ENCODE results near the gene TNK2. TPM values are rescaled to one million over a fixed set of nuclear protein-coding genes. Genes with fewer than 3 reads are reported as not detected.
"Not testable (repeated sequence)": the region's sequence is repeated elsewhere in the genome, so short reads cannot be mapped to it uniquely, and the experiment has no call there.

TNK2 gene
- 17.4 TPM for total RNA-seq

DNA sequence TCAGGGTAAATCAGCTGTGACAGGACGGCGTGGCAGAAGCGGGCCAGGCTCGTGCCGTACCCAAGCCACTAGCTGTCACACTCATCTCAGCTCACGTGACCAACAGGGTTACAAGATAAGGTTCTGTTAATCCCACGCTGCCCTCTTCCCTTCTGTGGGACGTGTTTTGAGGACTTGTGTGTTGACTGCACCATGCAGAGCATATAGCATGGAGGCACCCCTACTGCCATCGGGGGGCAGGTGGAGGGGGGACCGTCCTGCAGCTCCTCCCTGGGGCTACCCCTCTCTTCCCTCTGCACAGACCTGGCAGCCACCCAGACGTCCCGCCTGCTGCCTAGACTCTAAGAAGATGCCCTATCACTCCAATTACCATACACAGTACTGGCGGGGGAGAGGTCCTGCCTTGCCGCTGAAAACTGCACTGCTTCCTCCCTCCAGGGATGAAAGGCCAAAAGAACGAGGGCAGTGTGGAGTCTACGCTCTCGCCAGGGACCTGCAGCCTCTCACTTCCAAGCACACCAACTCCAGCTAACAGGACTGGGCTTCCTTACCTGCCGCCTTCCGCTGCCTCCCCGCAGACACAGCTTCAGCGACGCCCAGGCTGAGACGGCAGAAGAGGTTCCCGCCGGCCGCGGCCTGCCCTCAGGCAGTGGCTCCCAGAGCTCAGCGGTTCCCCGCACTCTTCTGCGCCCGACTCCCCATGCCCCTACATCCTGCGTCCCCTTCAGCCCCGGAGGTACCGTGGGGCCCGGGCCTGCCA lies at the start of gene TNK2:
Gene TNK2 (minus strand): TSS at position 618 of the 760 bp plus-strand sequence. CDS start 19,963 bp downstream, outside the sequence.
- no peak for DNase-seq

DNA sequence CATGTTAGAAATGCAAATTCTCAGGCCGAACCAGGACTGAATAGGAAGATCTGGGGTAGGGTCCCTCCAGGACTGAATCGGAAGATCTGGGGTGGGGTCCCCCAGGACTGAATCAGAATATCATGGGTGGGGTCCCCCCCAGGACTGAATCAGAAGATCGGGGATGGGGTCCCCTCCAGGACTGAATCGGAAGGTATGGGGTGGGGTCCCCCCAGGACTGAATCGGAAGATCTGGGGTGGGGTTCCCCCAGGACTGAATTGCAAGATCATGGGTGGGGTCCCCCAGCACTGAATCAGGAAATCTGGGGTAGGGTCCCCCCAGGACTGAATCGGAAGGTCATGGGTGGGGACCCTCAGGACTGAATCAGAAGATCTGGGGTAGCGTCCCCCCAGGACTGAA lies 48.2 kb upstream of the TNK2 start:
- DNase-seq: no peak

DNA sequence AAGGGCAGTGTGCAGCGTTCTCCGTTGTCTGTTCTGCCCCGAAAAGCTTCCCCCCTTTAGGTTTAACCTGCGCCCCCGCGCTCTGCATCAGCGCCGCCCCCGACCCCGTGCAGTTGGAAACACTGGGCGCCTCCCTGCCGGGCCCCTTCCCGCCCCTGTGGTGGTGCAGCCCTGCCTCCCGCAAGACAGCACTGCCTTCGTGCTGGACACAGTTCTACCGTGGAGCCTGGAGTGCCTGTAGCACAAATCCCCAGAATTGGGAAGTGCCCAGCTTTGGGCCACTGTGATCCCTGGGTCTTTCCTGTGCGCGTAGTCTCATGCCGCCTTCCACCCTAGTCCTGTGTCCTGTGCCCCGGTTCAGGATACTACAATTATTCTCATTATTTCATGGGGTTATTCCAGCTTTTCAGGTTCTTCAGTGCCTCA lies 47.1 kb upstream of the TNK2 start:
- not testable (repeated sequence) for DNase-seq

DNA sequence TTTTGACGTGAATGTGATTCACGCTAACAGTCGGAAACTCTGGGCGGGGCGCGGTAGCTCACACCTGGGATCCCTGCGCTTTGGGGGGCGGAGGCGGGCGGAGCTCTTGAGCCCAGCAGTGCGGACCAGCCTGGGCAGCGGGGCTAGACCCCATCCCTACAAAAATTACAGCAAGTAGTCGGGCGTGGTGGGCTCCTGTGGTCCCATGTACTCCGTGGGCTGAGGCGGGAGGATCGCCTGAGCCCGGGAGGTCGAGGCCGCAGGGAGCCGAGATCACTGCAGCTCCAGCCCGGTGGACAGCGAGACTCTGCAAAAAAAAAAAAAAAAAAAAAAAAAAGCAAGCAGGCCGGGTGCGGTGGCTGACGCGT lies 46.4 kb upstream of the TNK2 start:
- DNase-seq: not testable (repeated sequence)

DNA sequence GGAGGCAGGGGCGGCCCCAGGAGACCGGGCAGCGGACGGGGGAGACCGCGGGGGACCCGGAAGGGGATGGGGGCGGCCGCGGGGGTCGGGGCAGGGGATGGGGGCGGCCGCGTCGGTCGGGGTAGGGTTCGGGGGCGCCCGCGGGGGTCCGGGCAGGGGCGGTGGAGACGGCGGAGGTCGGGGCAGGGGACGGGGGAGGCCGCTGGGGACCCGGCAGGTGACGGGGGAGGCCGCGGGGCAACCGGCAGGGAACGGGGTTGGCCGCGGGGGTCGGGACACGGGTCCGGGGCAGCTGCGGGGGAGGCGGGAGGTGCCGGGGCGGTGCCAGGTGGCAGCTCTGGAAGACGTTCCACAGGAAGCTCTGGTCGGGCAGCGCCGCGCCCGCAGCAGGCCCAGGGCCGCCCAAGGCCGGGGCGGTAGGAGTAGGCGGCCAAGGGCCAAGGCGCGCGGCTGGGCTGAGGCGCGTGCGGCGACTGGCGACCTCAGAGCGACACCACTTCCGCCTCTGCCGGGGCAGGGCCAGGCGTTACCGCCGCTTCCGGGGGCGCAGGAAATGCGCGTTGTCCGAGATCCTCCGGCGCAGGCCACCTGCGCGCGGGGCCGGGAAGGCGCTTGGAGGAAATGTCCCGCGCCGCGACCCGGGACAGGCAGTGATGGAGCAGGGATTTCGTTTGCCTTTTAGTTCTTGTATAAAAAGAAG lies 45.9 kb upstream of the TNK2 start:
- DNase-seq: not testable (repeated sequence)

DNA sequence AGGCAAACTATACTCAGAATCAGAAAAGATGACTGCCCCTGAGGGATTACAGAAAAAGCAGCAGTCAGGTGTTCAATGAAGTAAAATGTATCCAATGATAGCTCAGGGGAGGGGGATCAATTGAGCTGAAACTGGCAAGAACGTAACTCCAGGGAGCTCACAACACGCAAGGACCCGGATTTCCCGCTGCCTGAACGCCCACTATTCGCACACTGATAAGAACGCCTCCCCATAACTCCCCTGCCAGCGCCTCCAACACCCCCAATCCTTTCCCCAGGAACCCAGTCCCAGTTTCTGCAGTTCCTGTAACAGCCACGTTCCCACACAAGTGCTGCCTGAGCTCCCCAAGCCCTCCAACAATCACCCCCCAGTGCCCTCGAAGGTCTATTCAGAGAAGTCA lies 44.2 kb upstream of the TNK2 start:
- not testable (repeated sequence) for DNase-seq

DNA sequence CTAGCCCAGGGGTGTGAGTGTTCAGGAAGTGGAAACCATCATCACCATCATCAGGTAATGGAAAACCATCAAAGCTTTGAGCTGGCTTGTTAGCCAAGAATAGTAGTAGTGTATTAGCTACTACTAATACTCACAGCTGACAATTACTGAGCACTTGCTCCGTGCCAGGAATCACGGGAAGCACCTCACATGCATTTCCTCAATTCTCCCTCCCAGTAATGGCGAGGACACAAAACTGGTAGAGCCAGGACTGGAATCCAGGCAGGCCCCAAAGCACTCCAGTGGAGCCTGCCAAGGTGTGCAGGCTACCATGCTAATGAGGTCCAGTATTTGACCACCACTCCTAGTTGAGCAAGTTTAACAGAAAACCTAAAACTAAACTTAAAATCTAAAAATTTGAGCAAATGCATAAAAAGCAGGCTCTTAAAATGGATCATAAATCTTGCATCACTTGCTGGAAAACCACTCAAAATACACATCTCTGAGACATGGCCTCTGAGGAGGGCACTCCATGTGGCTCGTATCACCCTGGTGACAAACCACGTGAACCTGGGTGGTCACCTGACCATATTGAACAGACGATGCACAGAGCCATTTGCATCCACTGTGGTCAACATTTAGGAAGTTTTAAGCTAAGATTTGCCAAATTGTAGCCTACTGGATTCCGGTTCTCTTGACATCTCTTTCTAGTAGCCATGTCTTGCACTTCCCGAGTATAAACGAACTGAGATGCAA lies 43.3 kb upstream of the TNK2 start:
- DNase-seq: not testable (repeated sequence)

DNA sequence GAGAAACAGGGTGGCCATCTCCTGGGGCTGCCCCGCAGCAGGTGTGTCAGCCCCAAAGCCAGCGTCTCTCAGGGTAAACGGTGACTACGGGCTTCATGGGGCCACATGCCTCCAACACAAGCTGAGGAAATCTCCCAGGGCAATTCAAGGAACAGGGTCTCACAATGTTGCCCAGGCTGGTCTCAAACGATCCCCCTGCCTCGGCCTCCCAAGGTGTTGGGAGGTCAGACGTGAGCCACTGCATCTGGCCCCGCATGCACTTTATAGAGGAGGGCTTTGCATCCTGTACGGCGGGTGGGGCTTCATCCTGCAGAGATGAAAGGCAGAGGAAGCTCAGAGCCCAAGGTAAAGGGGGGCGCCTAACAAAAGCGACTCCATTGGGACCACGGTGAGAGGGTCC lies 42.4 kb upstream of the TNK2 start:
- DNase-seq: not testable (repeated sequence)

DNA sequence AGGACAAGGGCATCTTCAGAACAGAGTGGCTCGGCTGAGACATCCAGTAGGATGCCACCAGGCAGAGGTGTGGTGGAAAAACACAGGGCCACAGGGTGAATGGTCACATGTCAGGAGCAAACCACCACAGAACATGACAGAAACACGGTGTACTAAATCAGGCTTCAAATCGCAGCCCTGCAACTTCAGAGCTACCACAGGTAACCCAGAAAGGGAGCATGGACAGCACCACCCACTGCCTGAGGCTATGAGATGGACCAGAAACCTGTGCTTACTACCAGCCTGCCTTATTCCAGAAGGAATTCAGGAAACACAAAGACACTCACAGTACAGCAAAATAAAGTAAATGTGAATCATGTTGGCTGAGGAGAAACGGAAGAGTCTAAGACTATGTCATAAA lies 41.8 kb upstream of the TNK2 start:
- not testable (repeated sequence) for DNase-seq

DNA sequence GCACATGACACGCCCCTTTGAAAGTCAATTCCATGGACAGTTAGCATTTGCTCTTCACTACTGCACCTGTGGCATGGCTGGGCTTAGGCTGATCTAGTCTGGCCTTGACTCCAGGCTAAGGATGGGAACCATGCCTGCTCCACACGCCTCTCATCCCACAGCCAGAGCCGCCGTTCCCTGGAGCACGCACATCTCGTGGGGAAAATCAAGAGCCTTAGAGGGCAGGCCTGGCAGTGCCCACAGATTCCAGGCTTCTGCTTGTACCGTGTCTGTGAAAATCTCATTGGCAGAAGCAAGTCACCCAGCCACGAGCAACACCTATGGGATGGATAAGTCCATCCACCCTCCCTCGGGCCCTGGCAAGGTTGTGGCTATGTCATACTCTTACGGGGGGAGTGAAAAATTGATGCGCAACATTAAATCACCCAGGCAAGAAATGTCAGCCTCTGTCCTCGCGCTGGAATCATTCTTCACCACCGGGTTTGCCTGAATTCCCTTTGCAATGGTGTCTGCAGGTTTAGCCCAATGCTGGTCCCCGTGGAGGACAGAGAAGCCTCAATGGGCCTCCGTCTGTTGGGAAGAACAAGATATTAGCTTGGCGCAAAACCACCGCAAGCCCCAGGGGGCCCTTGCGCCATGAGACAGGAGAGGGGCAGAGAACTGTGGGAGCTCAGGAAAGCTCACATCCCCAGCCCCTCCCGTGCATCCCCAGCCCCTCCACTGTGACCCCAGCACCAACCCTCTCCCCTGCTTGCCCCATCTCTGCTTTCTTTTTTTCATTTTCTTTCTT lies 38.8 kb upstream of the TNK2 start:
- DNase-seq: not testable (repeated sequence)

DNA sequence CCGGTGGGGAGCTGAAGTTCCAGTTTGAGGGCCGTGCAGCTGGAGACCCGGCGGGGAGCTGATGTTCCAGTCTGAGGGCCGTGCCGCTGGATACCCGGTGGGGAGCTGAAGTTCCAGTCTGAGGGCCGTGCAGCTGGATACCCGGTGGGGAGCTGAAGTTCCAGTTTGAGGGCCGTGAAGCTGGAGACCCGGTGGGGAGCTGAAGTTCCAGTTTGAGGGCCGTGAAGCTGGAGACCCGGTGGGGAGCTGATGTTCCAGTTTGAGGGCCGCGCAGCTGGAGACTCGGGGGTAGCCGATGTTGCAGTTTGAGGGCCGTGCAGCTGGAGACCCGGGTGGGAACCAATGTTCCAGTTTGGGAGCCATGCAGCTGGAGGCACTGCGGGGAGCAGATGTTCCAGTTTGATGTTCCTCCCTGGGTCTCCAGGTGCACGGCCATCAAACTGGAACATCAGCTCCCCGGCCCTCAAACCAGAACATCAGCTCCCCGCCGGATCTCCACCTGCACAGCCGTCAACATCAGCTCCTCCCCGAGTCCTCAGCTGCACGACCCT lies 33.0 kb upstream of the TNK2 start:
- DNase-seq: not testable (repeated sequence)

DNA sequence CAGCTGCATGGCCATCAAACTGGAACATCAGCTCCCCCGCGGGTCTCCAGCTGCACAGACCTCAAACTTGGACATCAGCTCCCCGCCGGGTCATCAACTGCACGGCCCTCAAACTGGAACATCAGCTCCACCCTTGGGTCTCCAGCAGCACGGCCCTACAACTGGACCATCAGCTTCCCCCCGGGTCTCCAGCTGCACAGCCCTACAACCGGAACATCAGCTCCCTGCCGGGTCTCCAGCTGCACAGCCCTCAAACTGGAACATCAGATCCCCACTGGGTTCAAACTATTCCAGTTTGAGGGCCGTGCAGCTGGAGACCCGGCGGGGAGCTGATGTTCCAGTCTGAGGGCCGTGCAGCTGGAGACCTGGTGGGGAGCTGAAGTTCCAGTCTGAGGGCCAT lies 32.5 kb upstream of the TNK2 start:
- not testable (repeated sequence) for DNase-seq

DNA sequence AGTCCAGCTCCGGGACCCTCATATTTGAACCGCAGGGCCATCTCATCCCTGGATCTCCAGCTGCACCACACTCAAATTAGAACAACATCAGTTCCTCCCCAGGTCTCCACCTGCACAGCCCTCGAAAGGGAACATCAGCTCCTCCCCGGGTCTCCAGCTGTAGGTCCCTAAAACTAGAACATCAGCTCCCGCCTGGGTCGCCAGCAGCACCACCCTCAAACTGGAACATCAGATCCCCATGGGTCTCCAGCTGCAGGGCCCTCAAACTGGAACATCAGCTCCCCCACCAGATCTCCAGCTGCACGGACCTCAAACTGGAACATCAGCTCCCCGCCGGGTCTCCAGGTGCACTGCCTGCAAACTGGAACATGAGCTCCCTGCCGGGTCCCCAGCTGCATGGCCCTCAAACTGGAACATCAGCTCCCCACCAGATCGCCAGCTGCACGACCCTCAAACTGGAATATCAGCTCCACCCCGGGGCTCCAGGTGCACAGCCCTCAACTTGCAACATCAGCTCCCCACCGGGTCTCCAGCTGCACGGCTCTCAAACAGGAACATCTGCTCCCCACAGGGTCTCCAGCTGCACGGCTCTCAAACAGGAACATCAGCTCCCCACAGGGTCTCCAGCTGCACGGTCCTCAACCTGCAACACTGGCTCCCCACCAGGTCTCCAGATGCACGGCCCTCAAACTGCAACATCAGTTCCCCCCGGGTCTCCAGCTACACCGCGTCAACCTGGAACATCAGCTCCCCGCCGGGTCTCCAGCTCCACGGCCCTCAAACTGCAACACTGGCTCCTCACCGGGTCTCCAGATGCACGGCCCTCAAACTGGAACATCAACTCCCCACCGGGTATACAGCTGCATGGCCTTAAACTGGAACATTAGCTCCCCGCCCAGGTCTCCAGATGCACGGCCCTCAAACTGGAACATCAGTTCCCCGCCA lies 31.4 kb upstream of the TNK2 start:
- DNase-seq: not testable (repeated sequence)

DNA sequence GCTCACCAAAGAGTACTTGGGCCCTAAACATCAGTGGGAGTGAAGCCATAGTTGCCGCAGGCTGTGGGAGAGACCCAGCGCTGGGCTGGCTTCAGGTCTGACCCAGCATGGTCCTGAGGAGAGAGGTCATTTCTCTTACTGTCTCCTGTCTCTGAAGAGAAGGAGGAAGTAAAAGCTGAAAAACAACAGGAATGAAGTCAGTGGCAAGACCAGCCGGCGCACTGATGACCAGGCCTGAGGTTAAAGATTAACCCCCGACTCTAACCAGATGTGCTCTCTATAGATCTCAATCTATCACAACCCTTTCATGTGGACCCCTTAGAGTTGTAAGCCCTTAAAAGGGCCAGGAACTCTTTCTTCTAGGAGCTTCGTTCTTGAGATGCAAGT lies 24.7 kb upstream of the TNK2 start:
- not testable (repeated sequence) for DNase-seq

DNA sequence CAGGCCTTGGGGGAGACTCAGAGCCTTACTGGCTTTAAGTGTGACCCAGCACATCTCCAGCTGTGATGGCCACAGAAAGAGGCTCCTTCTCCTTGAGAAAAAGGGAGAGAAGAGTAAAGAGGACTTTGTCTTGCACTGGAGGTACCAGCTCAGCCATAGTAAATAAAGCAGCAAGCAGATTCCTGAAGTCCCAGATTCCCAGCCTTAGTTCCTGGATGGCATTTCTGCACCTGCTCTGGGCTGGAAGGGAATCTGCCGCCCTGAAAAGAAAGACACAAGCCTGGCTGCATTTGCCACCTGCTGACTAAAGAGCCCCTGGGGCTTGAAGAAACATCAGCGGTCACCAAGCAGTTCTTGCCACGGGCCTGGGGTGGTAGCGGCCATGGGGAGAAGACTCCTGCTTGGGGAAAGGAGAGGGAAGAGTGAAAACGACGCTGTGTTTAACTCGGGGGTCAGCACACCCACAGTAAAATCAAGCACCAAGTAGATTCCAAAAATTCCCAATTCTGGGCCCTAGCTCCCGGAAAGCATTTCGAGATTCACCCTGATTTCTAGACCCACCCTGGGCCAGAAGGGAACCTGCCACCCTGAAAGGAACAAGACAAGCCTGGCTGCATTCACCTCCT lies 24.2 kb upstream of the TNK2 start:
- DNase-seq: no peak

DNA sequence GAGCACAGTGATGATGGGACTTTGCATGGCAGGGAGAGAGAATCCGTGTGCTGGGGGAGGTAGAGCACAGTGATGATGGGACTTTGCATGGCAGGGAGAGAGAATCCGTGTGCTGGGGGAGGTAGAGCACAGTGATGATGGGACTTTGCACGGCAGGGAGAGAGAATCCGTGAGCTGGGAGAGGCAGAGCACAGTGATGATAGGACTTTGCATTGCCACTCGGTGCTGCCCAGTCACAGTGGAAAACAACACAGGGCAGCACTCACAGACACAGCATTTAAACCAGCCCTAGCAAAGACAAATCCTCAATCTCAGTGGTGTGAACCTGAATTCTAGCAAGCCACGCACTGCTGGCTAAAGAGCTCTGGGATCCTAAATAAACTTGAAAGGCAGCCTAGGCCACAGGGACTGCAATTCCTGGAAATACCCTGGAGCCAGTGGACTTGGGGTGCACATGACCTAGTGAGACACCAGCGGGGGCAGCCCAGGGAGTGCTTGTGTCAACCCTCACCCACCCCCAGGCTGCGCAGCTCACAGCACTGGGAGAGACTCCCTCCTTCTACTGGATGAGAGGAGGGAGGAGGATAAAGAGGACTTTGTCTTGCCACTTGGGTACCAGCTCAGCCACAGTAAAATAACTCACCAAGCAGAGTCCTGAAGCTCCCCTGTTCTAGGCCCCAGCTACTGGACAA lies 23.4 kb upstream of the TNK2 start:
- DNase-seq: no peak

DNA sequence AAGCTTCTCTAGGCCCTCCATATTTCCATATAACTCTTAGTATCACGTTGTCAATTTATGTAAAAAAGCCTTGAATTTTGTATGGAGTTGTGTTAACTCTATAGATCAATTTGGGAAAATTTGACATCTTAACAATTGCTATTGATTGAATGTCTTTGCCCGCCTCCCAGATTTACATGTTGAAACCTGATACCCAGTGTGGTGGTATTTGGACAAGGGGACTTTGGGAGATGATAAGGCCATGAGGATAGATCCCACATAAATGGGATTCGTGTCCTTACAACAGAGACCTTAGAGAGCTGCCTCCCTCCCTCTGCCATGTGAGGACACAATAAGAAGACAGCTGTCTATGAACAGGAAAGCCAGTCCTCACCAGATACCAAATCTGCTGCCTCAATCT lies 21.1 kb upstream of the TNK2 start:
- DNase-seq: no peak

DNA sequence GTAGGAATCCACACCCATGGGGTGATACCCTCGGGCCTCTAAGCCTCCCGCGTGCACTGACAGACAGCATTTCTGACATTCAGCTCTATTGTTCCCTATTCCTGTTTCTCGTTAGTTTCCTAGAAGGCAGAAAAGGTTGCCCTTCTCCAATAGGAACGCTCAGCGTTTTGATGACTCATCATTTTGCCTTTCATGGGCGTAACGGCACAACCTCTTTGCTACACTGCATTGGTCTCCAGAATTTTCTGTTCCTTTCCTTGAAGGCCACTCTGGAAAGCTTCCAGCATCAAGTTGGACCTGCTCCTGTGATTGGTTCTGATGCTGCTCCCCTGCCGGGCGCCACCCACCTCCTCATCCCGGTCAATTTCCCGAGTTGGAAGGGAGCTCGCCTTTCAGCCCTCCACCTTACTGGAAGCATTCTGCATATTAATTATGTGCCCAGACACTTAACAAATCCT lies 13.0 kb upstream of the TNK2 start:
- DNase-seq: no peak

DNA sequence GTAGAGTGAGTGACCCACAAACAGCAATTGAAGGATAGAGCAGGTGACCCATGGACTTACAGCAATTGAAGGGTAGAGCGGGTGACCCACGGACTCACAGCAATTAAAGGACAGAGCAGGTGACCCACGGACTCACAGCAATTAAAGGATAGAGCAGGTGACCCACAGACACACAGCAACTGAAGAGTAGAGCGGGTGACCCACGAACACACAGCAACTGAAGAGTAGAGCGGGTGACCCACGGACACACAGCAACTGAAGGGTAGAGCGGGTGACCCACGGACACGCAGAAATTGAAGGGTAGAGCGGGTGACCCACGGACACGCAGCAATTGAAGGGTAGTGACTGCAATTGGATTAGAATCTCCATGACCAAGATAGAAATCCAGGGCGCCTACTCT lies 9.8 kb upstream of the TNK2 start:
- no peak for DNase-seq

DNA sequence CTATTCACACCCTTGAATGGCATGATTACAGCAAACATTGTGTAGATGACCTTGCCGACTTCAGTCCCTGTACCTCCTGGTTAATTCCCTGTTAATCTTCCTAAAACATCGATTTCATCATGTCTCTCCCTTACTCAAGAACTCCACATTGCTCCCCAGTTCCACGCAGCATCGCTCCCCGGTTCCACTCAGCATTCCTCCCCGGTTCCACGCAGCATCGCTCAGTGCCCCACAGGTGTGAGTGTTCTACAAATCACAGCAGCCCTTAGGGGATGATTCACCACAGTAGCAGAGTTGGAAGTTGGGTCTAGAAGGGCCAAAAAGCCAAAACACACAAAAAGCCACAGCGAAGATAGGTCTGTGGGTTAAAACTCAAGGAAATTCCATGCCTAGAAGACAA lies 8.6 kb upstream of the TNK2 start:
- DNase-seq: no peak

All from skin of body (tissue), 2 donors.